ENCODE measurements around the gene FGD4.

Gene FGD4

GRCh38 chr12:32366714-32367113 lies 32.6 kb upstream of the FGD4 start:
- no peak for TF ChIP-seq CTCF (IDR thresholded peaks at IDR 0.05; ENCODE audit: low read depth, low read length, missing control alignments)
- no peak overlapping the region for H3K4me3 ChIP-seq (ENCODE audit: low read depth, low read length)
- DNase-seq (ENCODE audit: low read depth), result no peak

- no peak overlapping the region for H3K4me3 ChIP-seq (ENCODE audit: low read depth, low read length)
- TF ChIP-seq CTCF (IDR thresholded peaks at IDR 0.05; ENCODE audit: low read depth, low read length, missing control alignments), result no peak
- DNase-seq (ENCODE audit: low read depth), result no peak
These were observed 32.0 kb upstream of the FGD4 start for GRCh38 chr12:32367381-32367780.

- H3K4me3 ChIP-seq (ENCODE audit: low read depth, low read length), result no peak overlapping the region
- TF ChIP-seq CTCF (IDR thresholded peaks at IDR 0.05; ENCODE audit: low read depth, low read length, missing control alignments), result no peak
- no peak for DNase-seq (ENCODE audit: low read depth)
These were observed 30.2 kb upstream of the FGD4 start for GRCh38 chr12:32369202-32369601.

- DNase-seq (ENCODE audit: low read depth), result no peak
- no peak overlapping the region for H3K4me3 ChIP-seq (ENCODE audit: low read depth, low read length)
- TF ChIP-seq CTCF (IDR thresholded peaks at IDR 0.05; ENCODE audit: low read depth, low read length, missing control alignments), result no peak
These were observed 21.9 kb upstream of the FGD4 start for GRCh38 chr12:32377344-32378055.

GRCh38 chr12:32379213-32379612 lies 20.1 kb upstream of the FGD4 start:
- no peak overlapping the region for H3K4me3 ChIP-seq (ENCODE audit: low read depth, low read length)
- DNase-seq (ENCODE audit: low read depth), result no peak
- TF ChIP-seq CTCF (IDR thresholded peaks at IDR 0.05; ENCODE audit: low read depth, low read length, missing control alignments), result no peak

GRCh38 chr12:32379667-32380066 lies 19.7 kb upstream of the FGD4 start:
- no peak for TF ChIP-seq CTCF (IDR thresholded peaks at IDR 0.05; ENCODE audit: low read depth, low read length, missing control alignments)
- no peak for DNase-seq (ENCODE audit: low read depth)
- H3K4me3 ChIP-seq (ENCODE audit: low read depth, low read length), result no peak overlapping the region

GRCh38 chr12:32382226-32382625 lies 17.1 kb upstream of the FGD4 start:
- no peak for DNase-seq (ENCODE audit: low read depth)
- TF ChIP-seq CTCF (IDR thresholded peaks at IDR 0.05; ENCODE audit: low read depth, low read length, missing control alignments), result no peak
- H3K4me3 ChIP-seq (ENCODE audit: low read depth, low read length), result no peak overlapping the region

Measured in GM12864 (cell line).